Panc1 (cell line): ENCODE data around the gene GFI1B. TPM values are rescaled to one million over a fixed set of nuclear protein-coding genes. Genes with fewer than 3 reads are reported as not detected.

Source experiments
- ATAC-seq: fragments of 200-7000 bp; cut with Tn5 transposase; 2 replicates; pipeline ENCODE4 v1.9.1; 2020; ENCODE audit warnings: mild to moderate bottlenecking, moderate library complexity
- BruUV-seq: library from RNA; stranded (reverse); fragments of 400-500 nt; replicated peaks from 2 replicates; lab custom pipeline; 2021; lab: Mats Ljungman, UMichigan
- CTCF ChIA-PET: fragments of 300-600 bp; sonication (Branson Sonifier 250); formaldehyde crosslinking; loops from one replicate; lab custom pipeline; 2022; ENCODE audit warnings: antibody characterized with exemption; lab: Charles Lee
- POLR2A ChIA-PET: fragments of 300-600 bp; sonication (Branson Sonifier 250); formaldehyde crosslinking; loops from one replicate; lab custom pipeline; 2022; ENCODE audit warnings: antibody characterized with exemption; lab: Charles Lee
- DNase-seq: peaks from one replicate; pipeline ENCODE4 v3.0.0-alpha.2; 2010; ENCODE audit warnings: low read depth, low spot score
- H3K27ac ChIP-seq: 2 replicates; pipeline ENCODE4 v1.5.1; 2011; ENCODE audit warnings: mild to moderate bottlenecking, low read length, inconsistent platforms
- H3K27me3 ChIP-seq: fragments of 200-500 bp; sonication (Bioruptor generic); 2 replicates; pipeline ENCODE4 v1.6.0; 2014; ENCODE audit warnings: low read length, inconsistent platforms; ENCODE audit not compliant: control insufficient read depth, insufficient read depth
- H3K36me3 ChIP-seq: fragments of 200-500 bp; sonication (Bioruptor generic); 2 replicates; pipeline ENCODE4 v1.5.1; 2014; ENCODE audit warnings: inconsistent platforms, mild to moderate bottlenecking, low read length, moderate library complexity; ENCODE audit not compliant: control insufficient read depth, insufficient read depth
- H3K4me1 ChIP-seq: 2 replicates; pipeline ENCODE4 v1.5.1; 2011; ENCODE audit warnings: inconsistent platforms, mild to moderate bottlenecking, low read length, moderate library complexity; ENCODE audit not compliant: control insufficient read depth, insufficient read depth
- H3K4me3 ChIP-seq, 2 experiments: 2 replicates each; pipeline ENCODE4 v1.5.1; 2011 to 2012; ENCODE audit warnings: low read depth in 2 of 2, low read length in 2 of 2, mild to moderate bottlenecking in 2 of 2, inconsistent platforms in 1 of 2, moderate library complexity in 1 of 2
- H3K9me3 ChIP-seq: fragments of 200-500 bp; sonication (Bioruptor generic); 2 replicates; pipeline ENCODE4 v1.5.1; 2014; ENCODE audit warnings: low read depth, mild to moderate bottlenecking, inconsistent platforms, low read length, moderate library complexity; ENCODE audit not compliant: control insufficient read depth, insufficient read depth
- CTCF ChIP-seq: fragments of 450-650 bp; IDR thresholded peaks from 2 replicates; pipeline ENCODE4 v1.5.1; 2017; ENCODE audit warnings: mild to moderate bottlenecking
- POLR2AphosphoS5 ChIP-seq: IDR thresholded peaks from 2 replicates; pipeline ENCODE4 v1.6.1; 2012; ENCODE audit warnings: mild to moderate bottlenecking, low read depth, low read length, moderate library complexity
- REST ChIP-seq, 2 experiments: IDR thresholded peaks; 2 replicates each; pipeline ENCODE4 v1.6.1; 2011 to 2012; ENCODE audit warnings: low read depth in 2 of 2, control low read depth in 1 of 2, low read length in 1 of 2, mild to moderate bottlenecking in 1 of 2, moderate library complexity in 1 of 2; ENCODE audit not compliant: insufficient read depth in 1 of 2
- SIN3A ChIP-seq: IDR thresholded peaks from 2 replicates; pipeline ENCODE4 v1.6.1; 2012; ENCODE audit warnings: low read depth, mild to moderate bottlenecking, low read length, moderate library complexity, borderline replicate concordance; ENCODE audit not compliant: insufficient read depth
- TCF7L2 ChIP-seq: IDR thresholded peaks from 2 replicates; pipeline ENCODE4 v1.6.1; 2011; ENCODE audit warnings: mild to moderate bottlenecking, low read depth, low read length, inconsistent platforms
- in situ Hi-C: cut with HindIII; loops from 2 replicates; pipeline ENCODE4 v1.10.0; 2016; ENCODE audit warnings: low sequenced_read_pairs, low pct_unique_long_range_greater_than_20kb
- intact Hi-C: fragments of 100-400 bp; cut with micrococcal nuclease; formaldehyde crosslinking; loops from one replicate; pipeline ENCODE4 v1.10.0; 2022; ENCODE audit not compliant: unreplicated experiment
- total RNA-seq: library from RNA; stranded (reverse); gene quantifications from one replicate; pipeline ENCODE4 v1.2.1, GENCODE V29; 2021; ENCODE audit not compliant: unreplicated experiment

The GFI1B gene
- total RNA-seq, 1 experiment from 2014 or later: 0.08 TPM

- Histone ChIP-seq H3K4me3 (no peak overlapping the region), H3K27ac (no peak overlapping the region), H3K27me3 (no peaks in the 10 kb centered on the region), H3K36me3 (no peaks in the 10 kb centered on the region), H3K9me3 (no peaks in the 10 kb centered on the region), H3K4me1 (no peaks in the 10 kb centered on the region)
- no peak for ATAC-seq
- no peak for TF ChIP-seq POLR2AphosphoS5
- TF ChIP-seq CTCF: no peak
- TF ChIP-seq TCF7L2: no peak
- TF ChIP-seq REST (IDR thresholded peaks at IDR 0.05; ENCODE audit: insufficient read depth in 1 of 2, low read depth in 2 of 2, low read length in 1 of 2): no peak
- no peak for TF ChIP-seq SIN3A
- BruUV-seq: no TSS peak
- intact Hi-C loops: no loop called here
- ChIA-PET POLR2A (no interaction called here), CTCF (interaction anchor here (0.5 kb wide), 1 partner anchor 31 kb away, joined by 3 read pairs; no protein-coding TSS in a partner anchor)
- no peak for DNase-seq
- in situ Hi-C loops: no loop called here
These were observed 20.7 kb upstream of the GFI1B start for GRCh38 chr9:132957805-132958204.

GRCh38 chr9:132961002-132961401 lies 17.5 kb upstream of the GFI1B start:
- Histone ChIP-seq H3K27me3 (no peaks in the 10 kb centered on the region), H3K27ac (no peak overlapping the region), H3K4me3 (no peak overlapping the region), H3K9me3 (no peaks in the 10 kb centered on the region), H3K4me1 (no peaks in the 10 kb centered on the region), H3K36me3 (no peaks in the 10 kb centered on the region)
- DNase-seq (no peak), ATAC-seq (no peak)
- in situ Hi-C loops (no loop called here), intact Hi-C loops (no loop called here)
- CTCF ChIA-PET: no interaction called here
- no TSS peak for BruUV-seq
- no peak for TF ChIP-seq REST (IDR thresholded peaks at IDR 0.05; ENCODE audit: insufficient read depth in 1 of 2, low read depth in 2 of 2, low read length in 1 of 2)
- no peak for TF ChIP-seq POLR2AphosphoS5
- TF ChIP-seq CTCF: no peak
- no peak for TF ChIP-seq TCF7L2
- no peak for TF ChIP-seq SIN3A
- POLR2A ChIA-PET: no interaction called here
